Measurements from ENCODE around the gene SWAP70.

SWAP70 gene

GRCh38 chr11:9748361-9748970, 84.6 kb downstream of the SWAP70 start:
- Histone ChIP-seq H3K27ac (no peak overlapping the region), H3K27me3 (ENCODE audit: insufficient read depth, low read depth, severe bottlenecking) (no peaks in the 10 kb centered on the region), H3K36me3 (peaks cover 3% of the 10 kb centered on the region; the same call in 1 of the 2 replicates), H3K4me3 (ENCODE audit: low read depth, low read length) (no peak overlapping the region), H3K9me3 (ENCODE audit: severe bottlenecking) (no peaks in the 10 kb centered on the region)
- DNase-seq: peak; percentile 71
- peak; percentile 74 for TF ChIP-seq CTCF (IDR thresholded peaks at IDR 0.05; ENCODE audit: low read depth, low read length)

- H3K9me3 ChIP-seq (ENCODE audit: severe bottlenecking): no peaks in the 10 kb centered on the region
- no peak for DNase-seq
- H3K27ac ChIP-seq: no peak overlapping the region
- H3K36me3 ChIP-seq: peaks cover 3% of the 10 kb centered on the region; the same call in 1 of the 2 replicates
- H3K27me3 ChIP-seq (ENCODE audit: insufficient read depth, low read depth, severe bottlenecking): no peaks in the 10 kb centered on the region
- TF ChIP-seq CTCF (IDR thresholded peaks at IDR 0.05; ENCODE audit: low read depth, low read length): no peak
- no peak overlapping the region for H3K4me3 ChIP-seq (ENCODE audit: low read depth, low read length)
These were observed 86.7 kb downstream of the SWAP70 start for GRCh38 chr11:9750551-9750950.

- TF ChIP-seq CTCF (IDR thresholded peaks at IDR 0.05; ENCODE audit: low read depth, low read length): no peak
- H3K36me3 ChIP-seq: peaks cover 3% of the 10 kb centered on the region; the same call in 1 of the 2 replicates
- no peaks in the 10 kb centered on the region for H3K9me3 ChIP-seq (ENCODE audit: severe bottlenecking)
- no peak overlapping the region for H3K27ac ChIP-seq
- H3K4me3 ChIP-seq (ENCODE audit: low read depth, low read length): no peak overlapping the region
- no peaks in the 10 kb centered on the region for H3K27me3 ChIP-seq (ENCODE audit: insufficient read depth, low read depth, severe bottlenecking)
- no peak for DNase-seq
These were observed 88.2 kb downstream of the SWAP70 start for GRCh38 chr11:9752091-9752490.

- no peak overlapping the region for H3K4me3 ChIP-seq (ENCODE audit: low read depth, low read length)
- H3K9me3 ChIP-seq (ENCODE audit: severe bottlenecking): no peaks in the 10 kb centered on the region
- no peak for DNase-seq
- no peaks in the 10 kb centered on the region for H3K27me3 ChIP-seq (ENCODE audit: insufficient read depth, low read depth, severe bottlenecking)
- no peak for TF ChIP-seq CTCF (IDR thresholded peaks at IDR 0.05; ENCODE audit: low read depth, low read length)
- H3K27ac ChIP-seq: no peak overlapping the region
- peaks cover 3% of the 10 kb centered on the region; the same call in 1 of the 2 replicates for H3K36me3 ChIP-seq
These were observed 89.1 kb downstream of the SWAP70 start for GRCh38 chr11:9753021-9753420.

- Histone ChIP-seq H3K27ac (no peak overlapping the region), H3K4me3 (ENCODE audit: low read depth, low read length) (no peak overlapping the region), H3K9me3 (ENCODE audit: severe bottlenecking) (no peaks in the 10 kb centered on the region), H3K27me3 (ENCODE audit: insufficient read depth, low read depth, severe bottlenecking) (no peaks in the 10 kb centered on the region), H3K36me3 (peaks cover under 1% of the 10 kb centered on the region; the same call in 1 of the 2 replicates)
- DNase-seq: no peak
- TF ChIP-seq CTCF (IDR thresholded peaks at IDR 0.05; ENCODE audit: low read depth, low read length): no peak
These were observed 90.2 kb downstream of the SWAP70 start for GRCh38 chr11:9754010-9754471.
